ENCODE measurements around the gene HOXC10. TPM values are rescaled to one million over a fixed set of nuclear protein-coding genes. Genes with fewer than 3 reads are reported as not detected.

Gene HOXC10
- total and polyA plus RNA-seq, 12 donors, result 0.34 to 4.5 (median 1.5) TPM; not detected in 3

DNA sequence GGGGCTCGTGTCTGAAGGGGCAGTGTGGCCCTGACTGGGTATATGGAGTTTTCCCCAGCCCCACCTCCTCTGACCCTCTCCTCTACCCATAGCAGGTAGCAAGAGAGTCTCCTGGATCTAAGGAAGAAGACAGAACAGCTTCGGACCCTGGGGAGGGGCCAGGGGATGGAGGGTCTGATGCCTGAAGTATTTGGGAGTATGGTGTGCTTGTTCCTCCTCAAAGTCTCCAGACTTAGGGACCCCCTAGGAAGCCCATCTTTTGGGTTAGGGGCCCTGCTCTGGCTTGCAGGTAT is 23.3 kb downstream of the HOXC10 start:
- peaks cover 3% of the 10 kb centered on the region for H3K27me3 ChIP-seq
- 38 to 63% (median 52%) methylated on average over 1 to 2 of the region's 2 CpGs for WGBS, 4 donors
- no peaks in the 10 kb centered on the region for H3K36me3 ChIP-seq (replicated peaks in 1 of 2)
- no peaks in the 10 kb centered on the region for H3K9me3 ChIP-seq (replicated peaks in 1 of 3)
- no peak for TF ChIP-seq POLR2A (IDR thresholded peaks at IDR 0.05)
- TF ChIP-seq, protein P1, sequence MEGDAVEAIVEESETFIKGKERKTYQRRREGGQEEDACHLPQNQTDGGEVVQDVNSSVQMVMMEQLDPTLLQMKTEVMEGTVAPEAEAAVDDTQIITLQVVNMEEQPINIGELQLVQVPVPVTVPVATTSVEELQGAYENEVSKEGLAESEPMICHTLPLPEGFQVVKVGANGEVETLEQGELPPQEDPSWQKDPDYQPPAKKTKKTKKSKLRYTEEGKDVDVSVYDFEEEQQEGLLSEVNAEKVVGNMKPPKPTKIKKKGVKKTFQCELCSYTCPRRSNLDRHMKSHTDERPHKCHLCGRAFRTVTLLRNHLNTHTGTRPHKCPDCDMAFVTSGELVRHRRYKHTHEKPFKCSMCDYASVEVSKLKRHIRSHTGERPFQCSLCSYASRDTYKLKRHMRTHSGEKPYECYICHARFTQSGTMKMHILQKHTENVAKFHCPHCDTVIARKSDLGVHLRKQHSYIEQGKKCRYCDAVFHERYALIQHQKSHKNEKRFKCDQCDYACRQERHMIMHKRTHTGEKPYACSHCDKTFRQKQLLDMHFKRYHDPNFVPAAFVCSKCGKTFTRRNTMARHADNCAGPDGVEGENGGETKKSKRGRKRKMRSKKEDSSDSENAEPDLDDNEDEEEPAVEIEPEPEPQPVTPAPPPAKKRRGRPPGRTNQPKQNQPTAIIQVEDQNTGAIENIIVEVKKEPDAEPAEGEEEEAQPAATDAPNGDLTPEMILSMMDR (IDR thresholded peaks at IDR 0.05), result no peak
- intact Hi-C loops (cut with DNase I), result loop anchor here in 1 of 2 donors (5.0 kb wide), 1 partner anchor 189 kb away; no protein-coding TSS in a partner anchor
- peak overlapping the region in 2 of 5 donors; percentile 34 to 87 for H3K27ac ChIP-seq
- H3K4me3 ChIP-seq, result peak overlapping the region in 1 of 4 donors; percentile 53
- DNase-seq, result no peak
- H3K4me1 ChIP-seq (replicated peaks in 1 of 2), result peaks cover 3 to 8% of the 10 kb centered on the region in 2 donors

DNA sequence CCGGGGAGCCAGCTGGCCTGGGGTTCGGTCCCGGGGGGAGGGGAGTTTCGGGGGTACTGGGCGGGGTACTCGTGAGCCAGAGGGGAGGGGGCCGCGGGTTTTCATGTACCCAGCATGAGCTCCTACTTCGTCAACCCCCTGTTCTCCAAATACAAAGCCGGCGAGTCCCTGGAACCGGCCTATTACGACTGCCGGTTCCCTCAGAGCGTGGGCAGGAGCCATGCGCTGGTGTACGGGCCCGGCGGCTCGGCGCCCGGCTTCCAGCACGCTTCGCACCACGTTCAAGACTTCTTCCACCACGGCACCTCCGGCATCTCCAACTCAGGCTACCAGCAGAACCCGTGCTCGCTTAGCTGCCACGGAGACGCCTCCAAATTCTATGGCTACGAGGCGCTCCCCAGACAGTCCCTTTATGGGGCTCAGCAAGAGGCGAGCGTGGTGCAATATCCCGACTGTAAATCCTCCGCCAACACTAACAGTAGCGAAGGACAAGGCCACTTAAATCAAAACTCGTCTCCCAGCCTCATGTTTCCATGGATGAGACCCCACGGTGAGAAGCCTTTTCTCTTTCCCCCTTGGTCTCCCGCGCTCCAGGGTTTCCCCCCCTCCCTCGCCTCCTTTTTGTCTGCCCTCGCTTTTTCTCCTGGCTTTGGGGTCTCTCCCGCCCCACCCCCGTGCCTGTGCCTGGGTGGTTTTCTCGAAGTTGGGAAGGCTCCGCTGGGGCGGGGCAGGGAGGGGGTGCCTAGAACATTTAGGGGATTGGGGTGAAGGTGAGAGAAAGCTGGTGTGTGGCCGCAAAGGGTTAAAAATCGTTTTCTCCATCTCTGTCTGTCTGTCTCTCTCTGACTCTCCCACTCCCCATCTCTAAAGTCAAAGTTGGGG is 24.5 kb downstream of the HOXC10 start:
- Histone ChIP-seq H3K27me3 (peaks cover 3% of the 10 kb centered on the region), H3K36me3 (replicated peaks in 1 of 2) (no peaks in the 10 kb centered on the region), H3K4me3 (peak overlapping the region in 2 of 4 donors; percentile 37 to 53), H3K9me3 (replicated peaks in 1 of 3) (no peaks in the 10 kb centered on the region), H3K4me1 (replicated peaks in 1 of 2) (peaks cover 3 to 8% of the 10 kb centered on the region in 2 donors), H3K27ac (peak overlapping the region in 3 of 5 donors; percentile 53 to 87 (median 72))
- TF ChIP-seq POLR2A (IDR thresholded peaks at IDR 0.05), result no peak
- TF ChIP-seq, protein P1 (IDR thresholded peaks at IDR 0.05), result no peak
- intact Hi-C loops (cut with DNase I), result loop anchor here in 1 of 2 donors (5.0 kb wide), 1 partner anchor 188 kb away; no protein-coding TSS in a partner anchor
- peak in 3 of 7 donors; percentile 25 to 42 (median 33) for DNase-seq
- WGBS, 4 donors, result 6 to 19% (median 9%) methylated on average over 25 to 51 of the region's 51 CpGs

DNA sequence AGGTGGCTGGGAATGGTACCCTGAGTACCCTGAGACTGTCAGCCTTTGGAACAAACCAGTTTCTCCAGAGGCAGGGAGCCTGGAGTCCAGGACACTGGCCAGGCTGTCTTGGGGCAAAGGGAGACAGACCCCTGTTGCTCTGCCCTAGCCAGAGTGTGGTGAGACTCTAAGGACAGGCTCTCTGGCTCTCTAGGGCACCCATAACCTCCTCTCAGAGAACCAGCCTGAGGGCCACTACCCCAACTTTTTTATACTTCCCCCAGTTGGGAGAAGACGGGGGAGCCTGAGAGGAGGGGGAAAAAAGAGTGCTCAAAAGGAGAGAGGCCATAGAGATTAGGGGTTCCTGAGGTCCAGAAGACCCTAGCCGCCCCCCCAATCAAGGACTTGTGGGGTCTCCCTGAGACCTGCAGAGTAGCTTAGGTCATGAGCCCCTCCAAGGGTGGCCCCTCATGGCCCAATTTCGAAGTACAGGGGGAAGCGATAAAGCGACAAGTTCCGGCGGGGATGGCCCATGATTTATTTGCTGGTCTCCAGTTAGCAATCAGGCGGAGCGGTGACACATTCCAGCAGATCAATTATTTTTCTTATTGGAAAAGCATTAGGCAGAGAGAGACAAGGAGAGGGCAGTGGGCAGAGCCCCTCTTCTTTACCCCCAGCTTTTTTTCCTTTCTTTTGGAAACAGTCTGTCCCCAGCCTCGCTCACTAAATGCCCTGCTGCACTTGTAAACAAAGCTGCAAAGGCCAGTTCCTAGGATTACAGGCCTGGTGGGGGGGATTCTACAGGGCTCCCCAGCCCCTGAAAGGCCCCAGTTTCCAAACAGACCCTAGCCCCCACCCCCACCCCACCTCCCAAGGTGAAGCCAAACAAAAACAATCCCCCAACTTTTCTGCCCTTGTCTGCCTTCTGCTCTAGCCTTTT is 25.4 kb downstream of the HOXC10 start:
- TF ChIP-seq, protein P1 (IDR thresholded peaks at IDR 0.05), result no peak
- no peak for TF ChIP-seq POLR2A (IDR thresholded peaks at IDR 0.05)
- intact Hi-C loops (cut with DNase I), result no loop called here
- Histone ChIP-seq H3K36me3 (replicated peaks in 1 of 2) (no peaks in the 10 kb centered on the region), H3K27ac (peak overlapping the region in 2 of 5 donors; percentile 72 to 87), H3K4me3 (peak overlapping the region in 1 of 4 donors; percentile 53), H3K9me3 (replicated peaks in 1 of 3) (no peaks in the 10 kb centered on the region), H3K4me1 (replicated peaks in 1 of 2) (peaks cover 3 to 8% of the 10 kb centered on the region in 2 donors), H3K27me3 (peaks cover 3% of the 10 kb centered on the region)
- 51 to 68% (median 59%) methylated on average over 10 of the region's 10 CpGs for WGBS, 4 donors
- no peak for DNase-seq

Measured in adrenal gland (tissue), 12 donors.